Hematopoietic multipotent progenitor cell treated with erythropoietin and hydrocortisone succinate and interleukin-3 and kit ligand, for 4 days (in vitro differentiated cells): ENCODE measurements around the gene CAPN10.

Experiments used
- DNase-seq: peaks from one replicate; pipeline ENCODE4 v3.0.0-alpha.2; 2015

Gene CAPN10

DNA sequence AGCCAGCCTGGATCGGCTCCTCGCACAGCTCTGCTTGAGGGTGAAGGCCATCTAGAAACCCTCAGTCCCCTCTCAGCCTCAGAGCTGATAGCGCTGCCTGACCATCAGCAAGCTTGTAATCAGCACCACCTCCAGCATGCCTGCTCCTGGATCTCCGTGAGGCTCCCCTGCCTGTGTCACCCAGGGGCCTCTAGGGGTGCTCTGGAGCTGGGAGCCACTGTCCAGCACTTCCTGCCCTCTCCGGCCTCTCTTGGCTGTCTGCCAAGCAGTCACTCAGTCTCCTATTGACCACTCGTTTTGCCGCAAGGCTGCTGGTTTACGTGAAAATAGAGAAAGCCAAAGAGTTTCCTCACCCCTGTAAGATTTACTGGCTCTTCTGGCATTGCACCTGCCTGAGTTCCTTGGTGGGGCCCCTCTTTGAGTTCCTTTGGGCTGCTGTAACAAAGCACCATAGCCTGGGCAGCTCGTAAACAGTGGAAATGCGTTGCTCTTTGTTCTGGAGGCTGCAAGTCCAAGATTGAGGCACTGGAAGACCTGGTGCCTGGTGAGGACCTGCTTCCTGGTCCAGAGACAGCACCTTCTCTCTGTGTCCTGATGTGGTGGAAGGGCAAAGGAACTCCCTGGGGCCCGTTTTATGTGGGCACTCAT is 17.9 kb downstream of the CAPN10 start:
- DNase-seq: peak; percentile 60

DNA sequence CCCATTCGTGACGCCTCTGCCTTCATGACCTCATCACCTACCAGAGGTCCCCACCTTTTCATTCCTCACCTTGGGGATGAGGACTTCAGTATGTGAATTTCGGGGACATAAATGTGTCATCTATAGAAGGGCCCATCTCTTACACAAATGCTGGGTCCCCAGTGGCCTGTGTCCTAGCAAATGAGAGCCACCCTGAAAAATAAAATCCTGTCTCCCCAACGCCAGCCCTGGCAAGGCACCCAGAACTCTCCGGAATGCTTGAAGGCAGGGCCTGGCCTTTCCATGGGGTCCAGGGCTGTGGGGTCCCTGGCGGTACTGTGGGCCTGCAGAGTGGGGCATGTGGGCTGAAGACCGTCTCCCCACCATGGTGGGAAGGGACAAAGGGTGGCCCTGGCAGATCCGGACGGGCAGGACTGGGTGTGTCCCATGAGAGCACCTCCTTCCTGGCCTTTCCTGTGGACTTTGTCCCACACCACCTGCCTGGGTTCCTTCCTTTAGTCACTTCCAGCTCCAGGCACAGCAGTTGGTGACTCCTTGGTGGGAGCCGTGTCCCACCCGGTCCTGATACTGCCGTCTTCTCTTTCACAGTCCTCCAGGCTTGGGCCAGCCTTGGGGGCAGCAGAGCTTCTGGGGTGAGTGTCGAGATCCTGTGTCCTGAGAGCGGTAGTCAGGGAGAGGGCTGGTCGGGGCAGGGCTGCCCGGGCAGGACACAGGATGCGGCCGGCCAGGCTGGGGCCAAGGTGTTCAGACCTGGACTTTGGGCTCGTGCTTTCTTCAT is 18.6 kb downstream of the CAPN10 start:
- DNase-seq: no peak

DNA sequence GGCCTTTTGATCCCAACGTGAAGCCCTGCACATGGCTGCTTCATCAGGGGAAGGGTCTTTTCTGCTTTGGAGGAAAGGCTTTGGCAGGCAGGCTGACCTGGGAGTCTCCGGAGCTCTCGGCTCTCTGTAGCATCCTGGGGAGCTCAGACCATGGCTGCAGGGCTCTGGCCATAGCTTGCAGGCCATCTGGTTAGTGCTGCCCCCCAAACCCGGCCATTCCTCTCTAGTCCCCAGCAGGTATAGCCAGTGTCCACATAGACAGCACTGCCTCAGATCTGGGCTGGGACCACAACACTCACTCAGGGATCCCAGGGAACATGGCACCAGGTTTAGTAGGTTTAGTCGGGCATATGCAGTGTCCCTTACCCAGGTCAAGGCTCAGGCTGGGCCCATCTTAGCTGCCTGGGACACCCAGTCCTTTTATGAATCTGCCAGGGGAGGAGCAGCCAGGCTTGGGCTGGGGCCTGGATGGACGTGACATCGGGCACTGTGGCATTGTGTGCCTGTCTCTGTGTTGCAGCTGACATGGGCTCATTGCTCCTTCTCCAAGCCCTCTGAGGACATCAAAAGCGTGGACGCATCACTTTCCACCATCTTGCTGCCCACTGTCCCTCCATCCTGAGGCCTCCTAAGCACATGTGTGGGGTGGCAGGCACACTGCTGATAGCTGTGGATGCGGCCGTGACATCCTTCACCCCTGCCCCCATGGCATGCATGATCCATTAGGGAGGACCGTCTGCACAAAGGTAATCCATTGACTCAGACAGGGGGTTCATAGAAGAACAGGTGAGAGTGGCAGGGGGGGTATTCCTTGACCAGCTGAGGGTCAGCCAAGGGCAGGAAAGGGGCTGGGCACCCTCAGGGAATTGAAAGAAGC is 19.6 kb downstream of the CAPN10 start:
- DNase-seq: no peak

DNA sequence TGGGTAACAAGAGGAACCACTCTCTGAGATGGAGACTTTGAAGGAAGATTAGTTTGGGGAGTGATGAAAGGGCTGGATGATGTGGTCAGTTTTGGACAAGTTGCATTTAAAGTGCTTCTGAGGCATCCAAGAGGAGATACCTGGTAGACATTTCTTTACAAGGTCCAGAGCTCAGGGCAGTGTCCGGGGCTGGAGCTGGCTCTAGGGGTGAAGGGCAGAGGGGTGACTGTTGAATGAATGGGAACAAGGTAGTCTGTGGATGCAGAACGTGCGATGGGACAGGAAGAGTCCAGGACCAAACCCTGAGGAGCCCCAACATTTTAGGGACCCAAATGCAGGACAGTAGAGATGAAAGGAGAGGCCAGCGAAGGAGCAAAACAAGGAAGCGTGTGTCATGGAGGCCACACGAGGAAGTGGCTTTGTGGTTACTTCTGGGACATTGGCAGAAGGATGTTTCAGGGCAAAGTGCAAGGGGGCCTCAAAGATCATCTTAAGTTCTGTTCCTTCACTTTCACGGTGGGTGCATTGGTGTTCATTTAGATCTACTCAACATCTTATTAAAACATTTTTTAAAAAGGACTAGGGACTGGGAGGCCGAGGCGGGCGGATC is 25.2 kb downstream of the CAPN10 start:
- peak; percentile 80 for DNase-seq

DNA sequence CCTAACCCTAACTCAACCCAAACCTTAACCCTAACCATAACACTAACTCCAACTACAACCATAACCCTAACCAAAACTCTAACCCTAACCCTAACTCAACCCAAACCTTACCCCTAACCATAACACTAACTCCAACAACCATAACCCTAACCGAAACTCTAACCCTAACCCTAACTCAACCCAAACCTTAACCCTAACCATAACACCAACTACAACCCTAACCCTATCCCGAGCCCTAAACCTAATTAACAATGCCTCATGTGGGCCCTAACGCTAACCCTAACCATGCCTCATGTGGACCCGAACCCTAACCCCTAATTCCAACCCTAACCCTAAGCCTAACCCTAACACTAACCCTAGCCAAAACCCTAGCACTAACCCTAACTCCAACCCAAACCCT is 27.2 kb downstream of the CAPN10 start:
- DNase-seq: no peak

DNA sequence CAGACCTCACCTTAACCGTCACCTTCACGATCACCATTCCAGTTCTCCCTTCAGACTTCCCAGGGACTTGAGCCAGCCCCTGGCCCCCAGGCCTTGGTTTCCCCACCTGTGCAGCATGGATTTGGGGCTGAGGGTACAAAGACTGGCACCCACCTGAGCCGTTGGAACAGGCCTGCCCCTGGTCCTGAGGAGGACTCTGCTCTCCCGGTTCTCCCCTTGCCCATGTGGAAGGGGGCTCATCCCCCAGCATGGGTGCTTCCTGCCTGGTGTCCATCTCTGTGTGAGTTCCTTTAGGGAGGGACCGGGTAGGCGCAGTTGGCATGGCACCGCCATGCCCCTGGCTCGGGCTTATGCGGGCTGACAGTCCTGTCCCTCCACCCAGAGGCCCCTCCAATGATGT is 27.9 kb downstream of the CAPN10 start:
- DNase-seq: no peak

DNA sequence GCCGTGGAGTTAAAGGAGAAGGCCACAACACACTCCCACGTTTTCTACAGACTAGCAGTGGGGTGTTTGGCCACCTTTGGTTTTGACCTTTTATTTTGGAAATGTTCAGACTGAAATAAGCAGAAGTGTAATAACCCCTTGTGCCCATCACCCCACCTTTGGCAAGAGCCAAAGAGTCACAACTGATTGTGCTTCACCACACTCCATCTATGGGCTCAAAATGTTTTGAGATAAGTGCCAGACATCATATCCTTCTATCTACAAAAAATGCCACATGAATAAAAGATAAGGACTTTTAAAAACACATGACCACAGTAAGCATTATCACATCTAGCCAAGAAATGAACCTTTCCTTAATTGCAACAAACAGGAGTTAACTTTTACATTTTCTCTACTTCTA is 28.9 kb downstream of the CAPN10 start:
- DNase-seq: peak; percentile 79

DNA sequence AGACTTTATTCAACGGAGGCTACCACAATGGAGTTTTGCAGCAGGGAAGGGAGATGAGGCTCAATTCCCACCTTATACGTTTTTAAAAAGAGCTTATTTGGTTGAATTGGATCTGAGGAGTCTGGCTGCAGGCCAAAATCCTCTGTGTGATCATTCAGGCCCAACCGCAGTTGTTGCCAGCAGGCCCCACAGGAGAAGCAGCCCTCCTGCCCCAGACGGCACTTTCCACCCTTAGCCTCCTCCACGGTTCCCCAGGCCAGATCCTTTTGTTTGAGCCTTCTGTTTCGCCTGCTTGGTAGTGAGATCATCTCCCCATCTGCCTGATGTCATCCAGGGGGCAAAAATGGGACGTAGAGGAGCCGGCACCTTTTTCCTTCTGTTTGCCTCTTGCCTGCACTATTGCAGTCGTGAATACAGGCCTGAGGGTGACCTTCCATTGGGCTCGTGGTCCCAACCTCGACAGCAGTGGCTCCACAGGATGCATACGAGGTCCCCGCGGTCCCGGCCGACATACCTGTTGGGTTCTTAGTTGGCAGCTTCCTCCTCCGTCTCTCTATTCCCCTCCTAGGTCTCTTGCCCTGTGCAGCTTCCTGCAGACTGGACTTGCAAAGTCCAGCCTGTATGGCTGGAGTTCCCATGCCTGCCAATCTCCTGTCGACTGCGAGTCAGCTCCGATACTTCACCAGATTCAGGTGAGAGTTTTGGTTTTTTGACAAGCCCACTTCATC is 29.4 kb downstream of the CAPN10 start:
- DNase-seq: peak; percentile 78

DNA sequence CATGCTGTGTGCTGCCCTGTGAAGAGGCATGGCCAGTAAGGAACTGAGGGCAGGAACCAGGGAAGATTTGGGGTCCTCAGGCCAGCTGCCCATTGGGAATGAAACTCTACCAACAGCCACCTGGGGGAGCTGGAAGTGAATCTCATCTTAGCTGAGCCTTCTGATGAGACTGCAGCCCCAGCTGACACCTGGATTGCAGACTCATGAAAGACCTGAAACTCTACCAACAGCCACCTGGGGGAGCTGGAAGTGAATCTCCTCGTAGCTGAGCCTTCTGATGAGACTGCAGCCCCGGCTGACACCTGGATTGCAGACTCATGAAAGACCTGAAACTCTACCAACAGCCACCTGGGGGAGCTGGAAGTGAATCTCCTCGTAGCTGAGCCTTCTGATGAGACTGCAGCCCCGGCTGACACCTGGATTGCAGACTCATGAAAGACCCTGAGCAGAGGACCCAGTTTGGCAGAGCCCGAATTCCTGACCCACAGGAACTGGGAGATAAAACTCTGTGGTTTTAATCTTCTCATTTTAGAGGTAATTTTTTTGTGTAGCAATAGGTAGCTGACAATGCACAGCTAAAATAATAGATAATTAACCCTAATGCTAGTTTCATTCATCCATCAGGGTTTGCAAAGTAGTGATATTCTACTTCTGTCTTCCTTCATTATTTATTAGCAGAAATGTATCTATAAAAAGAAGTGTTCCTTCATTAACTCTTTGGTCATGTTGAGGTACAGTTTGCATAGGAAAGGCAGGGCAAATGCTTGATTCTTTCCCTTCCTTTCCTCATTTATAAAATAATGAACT is 30.5 kb downstream of the CAPN10 start:
- peak; percentile 18 for DNase-seq

DNA sequence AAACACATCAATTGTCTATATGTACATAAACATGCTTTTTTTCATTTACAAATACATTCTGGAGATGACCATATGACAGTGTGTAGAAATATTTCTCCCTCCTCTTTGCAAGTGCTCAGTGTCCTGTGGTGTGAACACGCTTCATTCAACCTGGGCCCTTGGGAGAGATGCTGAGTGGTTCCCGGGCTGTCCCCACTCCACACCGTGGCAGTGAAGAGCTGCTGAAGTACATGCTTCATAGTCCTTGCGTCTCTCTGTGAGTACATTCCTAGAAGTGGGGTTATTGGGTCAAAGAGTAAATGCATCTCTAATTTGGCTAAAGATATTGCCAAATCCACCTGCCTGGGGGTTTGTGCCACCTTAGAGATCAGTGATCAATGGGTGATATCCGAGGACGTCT is 32.2 kb downstream of the CAPN10 start:
- no peak for DNase-seq

DNA sequence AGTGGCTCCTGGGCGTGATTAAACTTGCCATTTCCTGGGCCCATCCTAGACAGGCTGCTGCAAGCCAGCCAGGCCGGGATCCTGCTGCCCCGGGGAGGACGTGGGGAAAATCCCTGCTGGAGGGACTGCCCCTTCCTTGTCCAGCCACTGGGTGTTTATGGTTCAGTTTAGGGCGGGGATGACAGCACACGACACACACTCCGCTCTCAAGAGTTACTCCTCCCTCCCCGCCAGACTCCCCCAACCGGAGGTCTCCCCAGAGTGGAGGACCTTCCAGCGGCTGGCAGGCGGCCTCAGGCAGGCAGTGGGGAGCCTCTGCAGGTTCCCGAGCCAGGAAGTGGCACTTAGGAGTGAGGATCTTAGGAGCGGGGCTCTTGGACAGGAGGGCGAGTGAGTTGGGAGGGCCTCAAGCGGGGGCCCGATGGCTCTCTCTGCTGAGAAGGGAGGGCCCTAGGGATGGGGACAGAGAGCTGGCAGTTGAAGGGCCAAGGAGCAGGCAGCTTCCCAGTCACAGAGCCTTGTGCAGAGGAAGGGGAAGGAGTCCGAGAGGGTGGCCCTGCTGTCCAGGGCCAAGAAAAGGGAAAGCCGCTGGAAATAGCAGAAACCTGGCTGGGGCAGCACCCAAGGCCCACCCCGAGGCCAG is 33.1 kb downstream of the CAPN10 start:
- no peak for DNase-seq

DNA sequence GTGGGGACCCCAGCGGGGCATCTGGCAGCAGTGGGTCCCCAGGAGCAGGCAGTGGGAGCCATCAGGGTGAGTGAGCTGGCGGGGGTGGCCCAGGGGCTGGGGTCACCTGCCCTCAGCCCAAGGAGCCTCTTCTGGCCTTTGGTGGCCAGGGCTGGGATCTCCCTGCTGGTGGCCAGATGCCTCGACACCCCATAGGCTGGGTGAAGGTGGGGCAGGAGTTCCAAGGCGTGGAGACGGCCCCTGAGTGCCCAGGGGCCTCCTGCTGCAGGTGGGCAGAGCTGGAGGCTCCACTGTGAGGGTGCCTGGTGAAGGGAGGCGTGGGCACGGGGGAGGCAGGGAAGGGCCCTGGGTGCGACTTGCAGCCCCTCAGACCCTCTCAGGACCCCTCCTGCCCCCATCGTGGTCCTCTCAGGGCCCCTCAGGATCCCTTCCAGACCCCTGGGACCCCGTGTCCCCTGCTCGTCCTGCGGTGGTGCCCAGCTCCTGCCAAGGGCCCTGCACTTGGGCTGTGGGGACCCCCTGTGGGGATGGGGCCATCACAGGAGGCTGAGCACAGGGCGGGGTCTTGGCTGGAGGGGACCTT is 33.7 kb downstream of the CAPN10 start:
- DNase-seq: no peak

DNA sequence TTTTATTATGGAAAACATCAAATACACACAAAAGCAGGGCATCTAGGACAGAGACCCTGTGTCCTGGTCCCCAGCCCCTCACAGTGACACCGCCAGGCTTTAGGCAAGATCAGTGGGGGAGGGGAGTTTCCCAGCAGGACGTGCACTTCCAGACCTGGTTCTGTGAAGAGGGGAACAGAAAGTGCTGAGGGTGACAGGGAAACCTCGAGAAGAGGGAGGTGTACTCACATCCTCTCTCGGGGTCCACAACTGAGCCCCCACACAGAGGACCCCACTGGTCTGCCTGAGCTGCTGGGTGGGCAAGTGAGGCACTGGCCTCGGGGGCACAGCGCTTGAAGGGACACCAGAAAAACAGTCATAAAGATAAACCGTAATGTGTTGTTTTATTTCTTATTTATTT is 34.3 kb downstream of the CAPN10 start:
- DNase-seq: no peak

DNA sequence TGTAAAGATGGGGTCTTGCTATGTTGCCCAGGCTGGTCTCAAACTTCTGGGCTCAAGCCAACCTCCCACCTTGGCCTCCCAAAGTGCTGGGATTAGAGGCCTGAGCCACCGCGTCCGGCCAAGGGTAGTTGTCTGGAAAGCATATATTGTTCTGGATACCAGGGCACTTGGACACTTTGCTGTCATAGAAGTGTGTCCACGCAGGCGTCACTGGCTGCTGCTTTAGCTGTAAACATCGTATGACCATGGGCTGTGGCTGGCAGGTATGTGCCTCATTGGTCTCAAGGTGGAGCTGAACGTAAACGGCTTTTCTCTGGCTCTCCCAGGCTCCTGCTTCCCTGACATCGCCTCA is 35.5 kb downstream of the CAPN10 start:
- DNase-seq: no peak

DNA sequence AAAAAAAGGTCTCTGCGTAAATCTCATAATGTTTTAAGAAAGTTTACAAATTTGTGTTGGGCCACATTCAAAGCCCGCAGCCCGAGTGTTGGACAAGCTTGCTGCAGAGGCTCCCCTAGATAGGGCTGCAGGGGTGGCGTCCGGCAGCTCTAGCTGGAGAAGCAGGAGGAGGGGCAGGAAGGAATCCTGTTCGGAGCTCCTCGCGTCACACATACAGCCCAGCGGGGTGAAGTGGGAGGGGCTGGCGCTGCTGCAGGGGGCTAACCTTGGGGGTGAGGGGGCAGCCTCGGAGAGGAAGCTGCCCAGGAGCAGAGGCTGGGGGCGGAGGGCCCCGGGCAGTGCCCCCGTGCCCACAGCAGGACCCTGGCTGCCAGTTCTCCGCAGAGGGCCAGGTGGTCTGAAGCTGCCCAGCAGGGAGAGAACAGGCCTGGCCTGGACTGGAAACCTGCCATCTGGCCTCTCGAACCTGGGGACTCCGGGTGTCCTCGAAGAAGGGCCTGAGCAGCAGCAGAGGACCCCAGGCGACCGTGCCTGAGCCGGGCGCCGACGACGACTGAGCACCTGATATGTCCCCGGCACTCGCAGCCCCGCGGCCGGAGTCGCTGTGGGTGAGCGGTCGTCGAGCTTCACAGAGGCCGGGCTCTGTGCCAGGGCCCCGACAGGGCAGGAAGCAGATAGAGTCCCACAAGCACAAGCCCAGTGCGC is 36.1 kb downstream of the CAPN10 start:
- peak; percentile 92 for DNase-seq

DNA sequence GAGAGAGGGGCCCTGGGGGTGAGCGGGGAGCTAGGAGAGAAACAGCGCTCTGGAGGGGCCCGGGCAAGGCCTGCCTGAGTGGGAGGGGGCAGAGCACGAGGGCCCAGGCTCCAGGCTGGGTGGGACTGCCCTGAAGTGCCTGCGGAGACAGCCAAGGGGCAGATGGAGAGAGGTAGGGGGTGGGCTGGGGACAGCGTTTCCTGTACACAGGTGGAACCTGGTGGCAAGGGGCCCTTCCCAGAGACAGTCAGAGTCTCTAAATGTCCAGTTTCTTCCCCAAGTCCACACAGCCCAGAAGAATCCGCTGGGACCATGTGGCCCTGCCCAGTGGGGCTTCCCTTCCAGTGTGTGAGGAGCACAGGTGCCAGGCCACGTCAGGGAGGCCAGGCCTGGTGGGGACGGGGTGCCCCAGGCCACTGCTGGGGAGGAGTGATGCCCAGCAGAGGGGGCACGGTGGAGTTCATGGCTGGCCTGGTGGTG is 37.0 kb downstream of the CAPN10 start:
- DNase-seq: no peak

DNA sequence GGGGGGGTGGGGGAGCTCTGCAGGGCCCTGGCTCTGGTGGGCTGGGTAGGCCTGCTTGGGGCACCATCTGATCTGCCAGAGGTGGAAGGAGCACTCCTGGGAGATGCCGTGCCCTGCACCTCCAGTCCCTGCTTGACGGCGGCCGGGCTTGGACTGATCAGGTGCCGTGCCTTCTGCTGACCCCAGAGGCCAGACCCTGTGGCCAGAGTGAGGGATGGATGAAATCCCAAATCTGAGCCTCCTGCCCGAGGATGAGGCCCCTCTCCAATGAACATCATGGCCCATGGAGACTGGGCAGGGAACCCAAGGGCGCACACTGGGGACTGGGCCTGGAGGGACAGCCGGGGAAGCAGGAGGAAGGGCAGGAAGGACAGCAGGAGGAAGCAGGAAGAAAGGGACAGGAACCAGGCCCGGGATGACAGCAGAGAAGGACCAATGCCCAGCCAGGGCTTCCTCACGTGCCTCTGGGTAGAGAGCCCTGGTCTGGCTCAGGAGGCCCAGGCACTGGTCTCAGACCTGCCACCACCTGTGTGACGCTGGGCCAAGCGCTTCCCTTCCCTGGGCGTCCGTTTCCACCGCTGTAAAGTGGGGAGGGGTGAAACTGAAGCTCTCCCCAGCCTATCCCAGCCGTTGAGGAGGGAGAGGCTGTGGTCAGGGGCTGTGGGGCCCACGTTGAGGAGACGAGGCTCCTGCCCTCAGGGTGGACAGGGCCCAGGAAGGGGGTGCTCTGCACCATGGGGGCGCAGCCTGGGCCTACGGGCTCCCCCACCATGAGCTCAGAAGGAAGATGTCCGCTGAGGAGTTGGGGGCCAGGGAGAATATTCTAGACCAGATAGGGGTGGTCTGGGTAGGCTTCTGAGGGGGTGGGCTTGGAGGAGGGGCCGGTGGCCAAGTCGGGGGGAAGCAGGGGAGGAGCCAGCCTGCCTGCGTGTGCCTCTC is 37.7 kb downstream of the CAPN10 start:
- DNase-seq: no peak

DNA sequence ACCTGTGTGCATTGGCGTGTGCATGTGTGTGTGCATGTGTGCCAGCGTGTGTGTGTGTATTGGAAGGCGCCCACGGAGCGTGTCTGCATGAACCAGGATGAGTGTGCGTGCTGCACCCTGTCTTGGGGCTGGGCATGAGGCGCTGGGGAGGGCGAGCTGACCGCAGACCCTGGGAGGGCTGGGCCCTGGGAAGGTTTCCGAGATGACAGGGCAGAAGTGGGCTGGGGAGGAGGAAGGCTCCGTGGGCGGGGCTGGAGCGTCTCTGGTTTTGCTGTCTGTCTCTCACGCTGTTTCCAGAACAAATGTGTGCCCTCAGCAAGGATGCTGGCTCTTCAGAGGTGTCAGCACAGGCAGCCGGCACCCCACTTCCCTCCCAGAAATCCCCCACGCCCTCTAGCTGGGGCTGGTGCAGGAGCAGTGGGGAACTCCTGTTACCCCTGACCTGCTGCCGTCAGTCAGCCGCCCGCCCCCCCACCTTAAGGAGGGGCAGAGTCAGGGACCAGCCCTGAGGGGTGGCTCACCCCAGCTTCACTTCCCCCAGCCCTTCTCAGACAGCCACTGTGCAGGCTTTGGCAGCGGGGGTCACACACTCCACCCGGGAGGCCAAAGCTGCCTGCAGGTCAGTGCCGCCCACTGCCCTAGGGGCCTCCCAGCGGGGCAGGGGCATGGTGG is 38.6 kb downstream of the CAPN10 start, which contains the start of gene GPR35:
GPR35 (plus strand) TSS at position 531 of the 672 bp plus-strand sequence. CDS start 4,473 bp downstream, outside the sequence.
- DNase-seq: peak; percentile 95
